Colonic mucosa (tissue), 4 donors: ENCODE results near the gene GRIN2C. TPM values are rescaled to one million over a fixed set of nuclear protein-coding genes. Genes with fewer than 3 reads are reported as not detected.

Experiments used
- DNase-seq: peaks from one replicate; pipeline ENCODE4 v3.0.0-alpha.2; 2020
- H3K27ac ChIP-seq: fragments of 200-600 bp; one replicate; pipeline ENCODE4 v1.8.0; 2021
- H3K27me3 ChIP-seq: fragments of 200-600 bp; one replicate; pipeline ENCODE4 v1.8.0; 2021
- H3K36me3 ChIP-seq: fragments of 200-600 bp; one replicate; pipeline ENCODE4 v1.8.0; 2021
- H3K4me1 ChIP-seq: fragments of 200-600 bp; one replicate; pipeline ENCODE4 v1.8.0; 2021; ENCODE audit warnings: mild to moderate bottlenecking
- H3K4me3 ChIP-seq: fragments of 200-600 bp; one replicate; pipeline ENCODE4 v1.8.0; 2021
- H3K9ac ChIP-seq, 2 donors: one replicate each; pipeline ENCODE4 v1.7.0; 2013; ENCODE audit warnings: control low read depth in 2 of 2, low read depth in 2 of 2, low read length in 2 of 2
- H3K9me3 ChIP-seq: fragments of 200-600 bp; one replicate; pipeline ENCODE4 v1.8.0; 2021
- CTCF ChIP-seq: fragments of 200-600 bp; IDR thresholded peaks from one replicate; pipeline ENCODE4 v1.8.0; 2022; ENCODE audit warnings: antibody characterized with exemption, mild to moderate bottlenecking
- intact Hi-C: fragments of 100-400 bp; cut with DNase I; formaldehyde crosslinking; loops from one replicate; pipeline ENCODE4 v1.14.1; 2022
- total RNA-seq, 2 donors: library from RNA; stranded (reverse); fragmentation: NEBNext Ultra II Directional in 1 of 2; extraction: Animal tissue kit (Norgen Biotek cat#: 25700) in 1 of 2; gene quantifications; one replicate each; pipeline ENCODE4 v1.2.1, GENCODE V29; 2021
- donor health status: healthy.
- donor health status: DM: no; HTN: no; CAD: no.
- donor health status: DM: no; HTN: no; CAD: no.

GRIN2C gene
- total RNA-seq, 2 donors from 2014 or later, result 0.16 to 0.30 TPM

GRCh38 chr17:74903034-74903433, 43.3 kb upstream of the GRIN2C start:
- no peaks in the 10 kb centered on the region for H3K27me3 ChIP-seq
- intact Hi-C loops, result no loop called here
- H3K36me3 ChIP-seq, result no peaks in the 10 kb centered on the region
- H3K9ac ChIP-seq, result no peak overlapping the region
- no peaks in the 10 kb centered on the region for H3K9me3 ChIP-seq
- TF ChIP-seq CTCF, result no peak
- no peak overlapping the region for H3K4me3 ChIP-seq
- no peak for DNase-seq
- no peak overlapping the region for H3K27ac ChIP-seq
- no peaks in the 10 kb centered on the region for H3K4me1 ChIP-seq

- no peak for DNase-seq
- TF ChIP-seq CTCF, result no peak
- H3K27ac ChIP-seq, result no peak overlapping the region
- intact Hi-C loops, result no loop called here
- H3K27me3 ChIP-seq, result no peaks in the 10 kb centered on the region
- H3K9me3 ChIP-seq, result no peaks in the 10 kb centered on the region
- H3K36me3 ChIP-seq, result no peaks in the 10 kb centered on the region
- H3K9ac ChIP-seq, result no peak overlapping the region
- H3K4me3 ChIP-seq, result no peak overlapping the region
- no peaks in the 10 kb centered on the region for H3K4me1 ChIP-seq
Observed at GRCh38 chr17:74901353-74902135, 41.9 kb upstream of the GRIN2C start.

GRCh38 chr17:74900208-74900607, 40.5 kb upstream of the GRIN2C start:
- no peaks in the 10 kb centered on the region for H3K9me3 ChIP-seq
- peaks cover 2% of the 10 kb centered on the region for H3K27me3 ChIP-seq
- no peaks in the 10 kb centered on the region for H3K4me1 ChIP-seq
- H3K9ac ChIP-seq, result no peak overlapping the region
- no peak overlapping the region for H3K27ac ChIP-seq
- no peak overlapping the region for H3K4me3 ChIP-seq
- intact Hi-C loops, result no loop called here
- no peak for TF ChIP-seq CTCF
- H3K36me3 ChIP-seq, result no peaks in the 10 kb centered on the region
- DNase-seq, result no peak

GRCh38 chr17:74898376-74898946, 38.8 kb upstream of the GRIN2C start:
- no peak overlapping the region for H3K27ac ChIP-seq
- no peak for DNase-seq
- intact Hi-C loops, result no loop called here
- no peaks in the 10 kb centered on the region for H3K9me3 ChIP-seq
- no peak overlapping the region for H3K9ac ChIP-seq
- peaks cover 2% of the 10 kb centered on the region for H3K4me1 ChIP-seq
- no peak overlapping the region for H3K4me3 ChIP-seq
- peaks cover 17% of the 10 kb centered on the region for H3K27me3 ChIP-seq
- no peaks in the 10 kb centered on the region for H3K36me3 ChIP-seq
- TF ChIP-seq CTCF, result no peak

- no peak overlapping the region for H3K27ac ChIP-seq
- H3K9ac ChIP-seq, result no peak overlapping the region
- no peak for TF ChIP-seq CTCF
- no peak for DNase-seq
- peaks cover 32% of the 10 kb centered on the region for H3K27me3 ChIP-seq
- no peaks in the 10 kb centered on the region for H3K36me3 ChIP-seq
- peak overlapping the region; percentile 23 for H3K4me3 ChIP-seq
- intact Hi-C loops, result no loop called here
- H3K4me1 ChIP-seq, result peaks cover 4% of the 10 kb centered on the region
- H3K9me3 ChIP-seq, result no peaks in the 10 kb centered on the region
Observed at GRCh38 chr17:74893936-74894671, 34.4 kb upstream of the GRIN2C start.
